ENCODE data around the gene MYO9A.
"Not testable (repeated sequence)": the region's sequence is repeated elsewhere in the genome, so short reads cannot be mapped to it uniquely, and the experiment has no call there.

The MYO9A gene

GRCh38 chr15:72034859-72035650 is 82.9 kb downstream of the MYO9A start:
- DNase-seq: no peak

- DNase-seq: no peak
Observed at GRCh38 chr15:72034351-72034750, 83.6 kb downstream of the MYO9A start.

- DNase-seq: no peak
Observed at GRCh38 chr15:72033711-72034110, 84.2 kb downstream of the MYO9A start.

GRCh38 chr15:72033285-72033684 is 84.7 kb downstream of the MYO9A start:
- DNase-seq: no peak

GRCh38 chr15:72021604-72022003 is 96.3 kb downstream of the MYO9A start:
- DNase-seq: no peak

GRCh38 chr15:72020799-72021198 is 97.2 kb downstream of the MYO9A start:
- DNase-seq: no peak

- DNase-seq: not testable (repeated sequence)
Observed at GRCh38 chr15:72014555-72014954, 103.4 kb downstream of the MYO9A start.

- DNase-seq: no peak
Observed at GRCh38 chr15:72013703-72014102, 104.2 kb downstream of the MYO9A start.

GRCh38 chr15:72011302-72011942 is 106.5 kb downstream of the MYO9A start:
- DNase-seq: no peak

- no peak for DNase-seq
Observed at GRCh38 chr15:72009222-72009621, 108.7 kb downstream of the MYO9A start.

- no peak for DNase-seq
Observed at GRCh38 chr15:72006382-72006781, 111.6 kb downstream of the MYO9A start.

- no peak for DNase-seq
Observed at GRCh38 chr15:72005483-72005882, 112.5 kb downstream of the MYO9A start.

- DNase-seq: no peak
Observed at GRCh38 chr15:71999807-72000206, 118.1 kb downstream of the MYO9A start.

GRCh38 chr15:71998717-71999116 is 119.2 kb downstream of the MYO9A start:
- DNase-seq: not testable (repeated sequence)

GRCh38 chr15:71997691-71998090 is 120.3 kb downstream of the MYO9A start:
- DNase-seq: no peak

- DNase-seq: no peak
Observed at GRCh38 chr15:71975816-71976150, 142.2 kb downstream of the MYO9A start.

- DNase-seq: no peak
Observed at GRCh38 chr15:71974211-71974610, 143.7 kb downstream of the MYO9A start.

GRCh38 chr15:71973366-71973765 is 144.6 kb downstream of the MYO9A start:
- no peak for DNase-seq

GRCh38 chr15:71971905-71972304 is 146.0 kb downstream of the MYO9A start:
- no peak for DNase-seq

GRCh38 chr15:71970435-71970834 is 147.5 kb downstream of the MYO9A start:
- DNase-seq: no peak

- no peak for DNase-seq
Observed at GRCh38 chr15:71962537-71962936, 155.4 kb downstream of the MYO9A start.

GRCh38 chr15:71957026-71957425 is 160.9 kb downstream of the MYO9A start:
- DNase-seq: no peak

GRCh38 chr15:71951134-71951533 is 166.8 kb downstream of the MYO9A start:
- DNase-seq: no peak

GRCh38 chr15:71945012-71945411 is 172.9 kb downstream of the MYO9A start:
- DNase-seq: no peak

- no peak for DNase-seq
Observed at GRCh38 chr15:71943806-71944205, 174.1 kb downstream of the MYO9A start.

Measured in activated T-cell treated with anti-CD3 and anti-CD28 coated beads, Interleukin-2, amount 50 U/mL, for 1 hour (primary cell).